HG03342 (cell line): ENCODE measurements around the gene CEP41.

Experiments
- ATAC-seq: cut with Tn5 transposase; IDR thresholded peaks from one replicate; pipeline ENCODE4 v1.9.1; 2021; ENCODE audit warnings: mild to moderate bottlenecking, moderate library complexity; ENCODE audit not compliant: unreplicated experiment

Gene CEP41

DNA sequence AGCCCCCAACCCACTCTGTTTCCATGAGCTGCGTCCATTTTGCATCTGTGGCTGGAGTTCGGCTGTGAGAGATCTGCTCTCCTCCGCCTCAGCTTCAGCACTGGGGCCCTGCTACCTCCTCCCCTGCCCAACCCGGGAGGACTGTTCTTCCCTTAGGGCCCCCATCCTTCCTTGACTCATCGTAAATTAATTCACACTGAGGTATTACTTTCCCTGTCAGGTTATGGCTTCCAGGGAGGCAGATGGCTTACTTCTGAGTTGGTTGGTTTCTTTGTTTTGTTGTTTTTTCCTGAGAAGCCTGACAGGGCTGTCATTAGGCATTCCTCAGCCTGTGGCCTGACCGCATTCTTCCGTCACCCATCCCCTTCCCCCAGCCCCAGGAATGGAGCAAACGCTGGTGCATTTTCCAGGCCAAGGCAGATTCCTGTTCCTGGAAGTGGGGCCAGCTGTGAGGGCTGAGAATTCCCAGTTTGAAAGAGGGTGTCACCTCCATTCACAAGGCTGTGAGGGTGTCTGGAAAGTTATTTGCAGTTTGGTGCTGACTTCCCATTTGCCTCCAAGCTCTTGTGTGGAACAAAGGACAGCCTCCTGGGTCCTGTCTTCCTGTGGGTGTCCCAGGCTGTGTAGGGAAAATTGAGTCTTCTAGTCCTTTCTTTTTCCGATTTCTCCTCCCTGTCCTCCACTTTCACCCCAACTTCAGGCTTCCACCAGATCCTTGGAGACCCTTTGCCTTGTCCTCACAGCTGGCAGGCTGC lies 84.5 kb downstream of the CEP41 start:
- no peak for ATAC-seq

DNA sequence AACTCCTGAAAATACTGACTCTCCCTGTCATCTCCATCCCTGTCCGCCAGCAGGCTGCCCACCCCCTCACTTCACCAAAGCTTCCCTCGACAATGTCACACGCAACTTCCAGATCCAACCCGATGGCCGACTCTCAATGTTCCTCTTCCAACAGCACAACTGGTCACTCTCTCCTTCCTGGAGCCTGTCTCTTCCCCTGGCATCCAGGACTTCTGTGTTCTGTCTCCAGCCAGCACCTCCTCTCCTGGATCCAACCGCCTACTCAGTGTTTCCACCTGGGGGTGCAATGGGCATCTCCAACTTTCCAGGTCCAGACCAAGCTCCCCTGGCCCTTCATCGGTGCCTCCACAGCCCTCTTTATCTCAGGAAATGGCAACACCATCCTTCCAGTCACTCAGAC lies 87.6 kb downstream of the CEP41 start:
- ATAC-seq, result no peak

DNA sequence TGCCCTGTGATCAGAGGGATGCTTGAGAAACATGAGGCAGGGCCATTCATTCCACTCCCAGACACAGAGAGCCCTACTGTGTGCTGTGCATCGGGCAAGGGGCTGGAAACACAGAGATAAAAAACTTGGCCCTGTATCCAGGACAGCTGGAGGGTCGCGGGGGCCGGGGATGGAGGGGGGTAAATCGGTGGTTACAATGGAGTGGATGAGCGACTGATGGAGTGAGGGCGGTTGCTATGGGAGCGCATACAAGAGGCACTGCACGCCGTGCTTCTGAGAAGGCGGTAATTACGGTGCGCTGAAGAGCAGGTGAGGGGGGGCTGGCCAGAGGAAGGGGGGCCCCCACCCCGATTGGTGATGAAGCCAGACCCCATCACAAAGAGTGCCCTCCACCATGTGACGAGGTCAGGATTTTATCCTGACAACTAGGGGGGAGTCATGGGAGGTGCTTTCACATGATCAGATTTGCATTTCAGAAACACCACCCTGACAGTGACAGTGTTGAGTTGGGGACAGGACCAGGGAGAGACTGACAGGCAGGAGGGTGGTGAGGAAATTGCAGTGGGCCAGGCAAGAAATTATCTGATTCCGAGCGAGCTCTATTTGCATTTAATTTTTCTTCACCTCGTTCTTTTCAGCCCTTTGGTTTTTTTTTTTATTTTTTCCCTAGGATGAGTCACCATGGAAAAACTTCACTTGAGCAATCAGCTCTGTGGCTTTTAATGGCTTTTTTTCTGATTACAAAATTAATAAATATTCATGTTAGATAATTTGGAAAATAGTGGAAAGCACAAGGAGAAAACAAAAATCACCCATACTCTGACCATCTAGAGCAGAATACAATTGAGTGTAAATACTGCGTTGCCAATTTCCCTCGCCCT lies 88.4 kb downstream of the CEP41 start:
- ATAC-seq, result no peak

DNA sequence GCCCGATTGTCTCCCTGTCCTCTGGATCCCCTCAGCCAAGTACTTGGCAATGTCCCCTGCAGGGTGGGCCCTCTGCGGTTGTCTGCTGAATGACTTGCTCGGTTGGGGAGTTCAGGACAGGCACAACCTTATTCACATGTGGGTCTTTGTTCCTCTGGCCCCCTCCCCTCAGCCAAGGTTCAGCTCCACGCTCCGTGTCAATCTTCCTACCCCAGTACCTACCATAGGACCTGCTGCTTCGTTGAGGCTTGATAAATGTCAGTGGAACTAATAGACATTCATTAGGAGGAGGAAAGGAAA lies 89.1 kb downstream of the CEP41 start:
- no peak for ATAC-seq

DNA sequence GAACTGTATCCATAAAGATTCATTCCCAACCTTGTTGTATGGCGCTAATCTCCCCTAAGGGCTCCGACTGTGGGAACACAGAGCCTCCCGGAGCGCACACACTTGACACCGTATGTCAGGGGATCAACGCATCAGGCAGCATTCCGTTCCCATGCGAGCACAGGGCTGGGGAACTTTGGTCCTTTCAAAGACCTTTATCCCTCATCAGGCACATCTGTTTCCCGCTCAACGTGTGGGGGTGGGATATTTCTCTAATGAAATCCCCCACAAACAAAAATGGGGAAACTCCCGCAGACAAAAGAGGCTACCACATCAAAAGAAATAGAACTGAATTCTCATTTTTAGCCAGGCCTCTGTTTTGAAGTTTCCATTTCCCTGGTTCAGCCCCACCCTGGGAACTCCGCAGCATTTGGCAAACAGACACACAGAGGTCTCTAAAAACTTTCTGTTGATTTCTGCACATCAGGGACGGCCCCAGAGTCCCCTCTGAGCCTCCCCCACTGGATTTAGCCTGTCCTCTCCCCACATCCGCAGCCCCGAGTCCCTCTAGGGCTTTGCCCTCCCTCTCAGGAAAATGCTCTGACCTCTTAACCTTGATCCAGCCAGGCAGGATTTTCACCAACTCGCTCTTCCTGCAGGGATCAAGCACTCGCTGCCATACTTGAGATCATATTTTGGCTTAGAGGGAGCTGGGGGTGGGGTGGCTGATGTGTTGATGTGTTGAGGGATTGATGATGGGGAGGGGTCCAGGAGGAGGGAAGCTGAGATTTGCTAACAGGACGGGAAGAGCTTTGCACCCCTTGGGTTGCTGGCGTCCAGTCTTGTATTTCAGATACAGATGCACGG lies 89.6 kb downstream of the CEP41 start:
- no peak for ATAC-seq

DNA sequence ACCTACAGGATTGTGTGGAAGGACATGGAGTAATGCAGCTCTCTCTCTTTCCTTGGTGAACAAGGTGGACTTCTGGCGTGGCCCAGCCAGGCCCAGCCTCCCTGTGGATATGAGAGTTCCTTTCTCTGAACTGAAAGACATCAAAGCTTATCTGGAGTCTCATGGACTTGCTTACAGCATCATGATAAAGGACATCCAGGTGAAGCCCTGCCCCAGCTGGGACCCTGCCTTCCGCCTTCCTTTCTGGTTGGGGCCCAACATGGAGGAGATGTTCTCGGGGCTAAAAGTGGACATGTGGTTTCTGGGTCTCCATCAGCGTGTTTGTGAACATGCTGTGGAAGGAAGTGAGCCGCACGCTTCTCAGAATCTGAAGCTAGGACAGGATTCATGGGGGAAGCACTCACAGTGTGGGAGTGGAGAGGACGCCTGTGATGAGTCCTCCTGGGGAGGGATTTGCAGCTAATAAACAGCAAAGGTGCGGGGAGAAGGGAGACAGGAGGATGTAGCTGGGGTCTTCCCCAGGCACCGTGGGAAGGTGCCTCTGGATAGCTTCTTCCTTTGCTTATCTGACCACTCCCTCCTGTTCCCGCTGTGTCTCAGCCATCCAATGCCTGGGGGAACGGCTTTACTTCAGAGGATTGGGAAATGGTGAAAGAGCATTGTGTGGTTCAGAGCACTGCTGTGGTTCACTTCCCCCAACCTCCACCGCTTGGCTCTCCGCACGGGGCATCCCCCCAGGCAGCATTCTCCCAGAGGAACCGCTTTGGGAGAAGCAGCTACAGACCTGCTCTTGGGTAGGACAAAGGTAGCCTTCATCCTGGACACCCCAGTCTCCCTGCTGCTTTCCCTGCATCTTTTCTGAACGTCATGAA lies 90.7 kb downstream of the CEP41 start:
- no peak for ATAC-seq

DNA sequence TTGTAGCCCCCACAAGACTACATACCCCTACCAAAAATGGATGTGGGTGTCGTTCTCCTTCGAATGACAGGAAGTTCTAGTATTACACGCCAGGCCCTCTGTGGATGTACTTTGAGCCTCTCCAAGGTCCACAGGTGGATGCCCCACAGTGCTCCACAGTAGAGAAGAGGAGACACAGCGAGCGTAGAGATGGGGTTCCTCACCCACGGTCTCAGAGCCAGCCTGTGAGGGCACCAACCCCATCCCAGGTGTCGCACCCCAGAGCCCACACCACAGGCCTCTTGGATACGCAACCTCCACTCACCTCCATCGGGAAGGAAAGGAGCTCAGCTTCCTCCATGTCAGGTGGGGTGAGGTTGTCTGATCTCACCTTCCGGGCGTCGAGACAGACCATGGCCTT lies 93.9 kb downstream of the CEP41 start:
- ATAC-seq, result no peak

DNA sequence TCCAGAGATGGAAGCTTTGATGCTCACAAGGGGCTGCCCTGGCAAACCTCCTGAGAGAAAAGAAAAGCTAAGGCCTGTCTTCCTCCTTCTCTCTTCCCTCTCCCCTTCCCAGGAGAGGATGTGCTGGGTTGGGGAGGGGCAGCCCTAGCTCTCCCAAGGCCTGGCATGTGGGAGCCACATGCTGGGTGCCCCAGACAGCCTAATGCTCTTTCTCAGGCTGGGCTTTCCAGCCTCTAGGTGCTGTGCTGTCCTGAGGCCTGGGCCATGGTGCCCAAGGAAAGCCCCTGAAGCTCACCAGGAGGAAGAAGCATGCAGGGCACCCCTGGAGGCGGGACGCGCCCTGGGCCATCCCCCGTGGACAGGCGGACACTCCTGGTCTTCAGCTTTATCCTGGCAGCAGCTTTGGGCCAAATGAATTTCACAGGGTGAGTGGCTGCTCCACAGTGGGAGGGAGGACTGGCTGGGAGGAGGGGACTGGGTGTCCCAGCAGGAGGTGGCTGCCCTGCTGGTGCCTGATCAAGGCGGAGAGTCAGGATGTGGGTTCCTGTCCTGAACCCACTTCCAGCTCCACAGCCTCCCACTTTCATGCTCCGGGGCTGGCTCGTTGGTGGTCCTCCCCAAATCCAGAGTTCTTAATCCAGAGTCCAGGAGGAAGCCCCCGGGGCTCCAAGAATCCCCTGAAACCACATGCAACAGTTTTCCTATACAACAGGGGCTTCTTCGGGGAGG lies 94.5 kb downstream of the CEP41 start:
- no peak for ATAC-seq

DNA sequence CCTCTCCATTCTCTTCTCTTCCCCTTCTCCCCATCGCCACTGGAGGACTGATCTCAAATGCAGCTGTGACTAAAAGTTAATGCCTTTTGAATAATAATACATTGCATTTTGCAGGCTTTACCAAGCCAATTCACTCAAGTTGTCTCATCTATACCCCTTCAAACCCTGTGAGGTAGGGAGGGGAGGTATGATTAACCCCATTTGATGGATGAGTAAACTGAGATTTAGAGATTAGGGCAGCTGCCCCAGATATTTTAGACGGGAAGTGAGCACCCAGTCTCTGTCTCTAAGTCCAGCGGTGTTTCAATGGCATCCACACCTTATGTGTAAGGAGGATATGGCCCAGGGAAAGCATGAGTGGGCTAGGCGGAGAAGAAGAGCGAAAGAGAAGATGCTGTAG lies 95.1 kb downstream of the CEP41 start:
- no peak for ATAC-seq

DNA sequence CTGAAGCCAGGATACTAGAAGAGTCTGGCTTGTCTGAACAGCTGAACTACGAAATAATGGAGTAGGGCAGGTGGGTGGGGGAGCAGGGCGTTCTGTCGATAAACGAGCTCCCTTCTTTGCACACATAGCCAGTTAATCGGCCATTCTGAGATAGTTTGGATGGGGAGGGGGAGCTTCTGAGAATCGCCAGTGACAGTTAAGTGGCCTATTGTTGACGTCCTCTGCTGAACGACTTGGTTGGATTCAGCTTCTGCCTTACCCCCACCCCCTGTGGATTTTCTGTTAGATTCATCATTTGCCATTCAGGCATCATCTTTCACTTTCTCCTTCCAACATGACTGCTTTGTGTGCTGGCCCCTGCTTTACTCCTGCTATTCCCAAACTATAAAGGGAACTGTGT lies 95.7 kb downstream of the CEP41 start:
- ATAC-seq, result no peak

DNA sequence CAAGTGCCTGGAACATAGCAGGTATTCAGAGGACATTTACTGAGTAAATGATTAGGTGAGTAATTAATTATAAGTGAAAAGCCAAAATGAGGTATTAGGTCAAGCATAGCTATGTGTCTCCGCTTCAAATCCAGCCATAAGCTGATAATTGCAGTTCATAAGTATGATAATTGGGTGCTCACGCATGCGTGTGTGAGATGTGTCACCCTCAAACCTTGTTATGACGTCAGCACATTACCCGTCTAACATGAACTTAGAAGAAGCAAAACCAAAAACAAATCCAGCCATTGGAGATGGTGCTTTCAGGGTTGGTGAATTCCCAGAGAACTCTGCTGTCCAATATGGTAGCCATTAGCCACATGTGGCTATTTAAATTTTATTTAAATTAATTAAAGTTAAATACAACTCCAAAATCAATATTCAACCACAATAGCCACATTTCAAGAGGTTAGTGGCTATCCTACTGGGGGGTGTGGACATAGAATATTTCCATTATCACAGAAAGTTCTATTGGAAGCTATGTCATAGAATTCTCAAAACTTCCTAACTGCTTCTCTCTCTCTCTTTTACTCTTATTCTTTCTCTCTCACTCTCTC lies 96.4 kb downstream of the CEP41 start, which contains the start of gene CPA5:
Gene CPA5, plus strand, starts transcription at position 546 of the 596 bp plus-strand sequence. CDS start 1,670 bp downstream, outside the sequence.
- ATAC-seq, result no peak
